HS-27A (cell line): ENCODE measurements around the gene SYNPR.
"Not testable (repeated sequence)": the region's sequence is repeated elsewhere in the genome, so short reads cannot be mapped to it uniquely, and the experiment has no call there.

ENCODE experiments used
- DNase-seq: peaks from one replicate; pipeline ENCODE4 v3.0.0-alpha.2; 2012; ENCODE audit warnings: low read depth, missing footprints

Gene SYNPR

GRCh38 chr3:63624941-63625560 lies 346.9 kb downstream of the SYNPR start:
- peak; percentile 96 for DNase-seq

- no peak for DNase-seq
Observed at GRCh38 chr3:63631670-63632069, 353.6 kb downstream of the SYNPR start.

GRCh38 chr3:63635186-63635585 lies 357.1 kb downstream of the SYNPR start:
- DNase-seq: no peak

- no peak for DNase-seq
Observed at GRCh38 chr3:63639806-63640205, 361.7 kb downstream of the SYNPR start.

- DNase-seq: no peak
Observed at GRCh38 chr3:63642488-63642887, 364.4 kb downstream of the SYNPR start.

GRCh38 chr3:63644212-63644797 lies 366.2 kb downstream of the SYNPR start:
- DNase-seq: no peak

GRCh38 chr3:63644928-63645781 lies 367.0 kb downstream of the SYNPR start:
- DNase-seq: not testable (repeated sequence)

- no peak for DNase-seq
Observed at GRCh38 chr3:63652066-63652725, 374.1 kb downstream of the SYNPR start, which contains the start of gene SNTN. Gene SNTN (plus strand): TSS chr3:63652675. CDS start chr3:63652688, 13 bp downstream.

GRCh38 chr3:63654211-63654610 lies 376.1 kb downstream of the SYNPR start:
- DNase-seq: no peak

GRCh38 chr3:63654931-63655330 lies 376.8 kb downstream of the SYNPR start:
- DNase-seq: no peak

GRCh38 chr3:63655519-63655918 lies 377.4 kb downstream of the SYNPR start:
- DNase-seq: peak; percentile 92

- DNase-seq: peak; percentile 82
Observed at GRCh38 chr3:63656786-63657185, 378.7 kb downstream of the SYNPR start.

GRCh38 chr3:63661242-63661641 lies 383.1 kb downstream of the SYNPR start:
- DNase-seq: no peak

GRCh38 chr3:63662011-63662410 lies 383.9 kb downstream of the SYNPR start:
- no peak for DNase-seq

- DNase-seq: no peak
Observed at GRCh38 chr3:63662500-63662899, 384.4 kb downstream of the SYNPR start.
